RWPE2 (cell line): Measurements from ENCODE around the gene LIPT2.
"Not testable (repeated sequence)": the region's sequence is repeated elsewhere in the genome, so short reads cannot be mapped to it uniquely, and the experiment has no call there.

Experiments
- ATAC-seq: fragments of 200-7000 bp; cut with Tn5 transposase; 3 replicates; pipeline ENCODE4 v1.9.1; 2021; ENCODE audit warnings: low read depth
- DNase-seq: peaks from one replicate; pipeline ENCODE4 v3.0.0-alpha.2; 2020; ENCODE audit warnings: low spot score
- H3K27ac ChIP-seq: fragments of 450-650 bp; 2 replicates; pipeline ENCODE4 v1.5.1; 2017; ENCODE audit warnings: mild to moderate bottlenecking; ENCODE audit not compliant: poor library complexity, severe bottlenecking
- H3K27me3 ChIP-seq: fragments of 250-450 bp; sonication (Bioruptor Pico); 2 replicates; pipeline ENCODE4 v1.5.1; 2021; ENCODE audit warnings: mild to moderate bottlenecking, moderate library complexity; ENCODE audit not compliant: insufficient read depth, poor library complexity, severe bottlenecking
- H3K36me3 ChIP-seq: fragments of 250-450 bp; sonication (Bioruptor Pico); 2 replicates; pipeline ENCODE4 v1.5.1; 2020; ENCODE audit warnings: low read depth, mild to moderate bottlenecking, moderate library complexity
- H3K4me1 ChIP-seq: fragments of 250-450 bp; sonication (Bioruptor Pico); 2 replicates; pipeline ENCODE4 v1.5.1; 2021; ENCODE audit warnings: mild to moderate bottlenecking, moderate library complexity; ENCODE audit not compliant: insufficient read depth, poor library complexity, severe bottlenecking
- H3K4me3 ChIP-seq: fragments of 250-450 bp; sonication (Bioruptor Pico); 2 replicates; pipeline ENCODE4 v1.5.1; 2021; ENCODE audit warnings: mild to moderate bottlenecking, moderate library complexity; ENCODE audit not compliant: severe bottlenecking
- H3K9me3 ChIP-seq: fragments of 250-450 bp; sonication (Bioruptor Pico); 2 replicates; pipeline ENCODE4 v1.5.1; 2021; ENCODE audit warnings: mild to moderate bottlenecking, moderate library complexity; ENCODE audit not compliant: severe bottlenecking
- TF ChIP-seq, protein P1 (sequence below): fragments of 450-650 bp; IDR thresholded peaks from one replicate; pipeline ENCODE4 v1.5.1; 2017; ENCODE audit warnings: mild to moderate bottlenecking, moderate library complexity; ENCODE audit not compliant: poor library complexity, severe bottlenecking

The LIPT2 gene

DNA sequence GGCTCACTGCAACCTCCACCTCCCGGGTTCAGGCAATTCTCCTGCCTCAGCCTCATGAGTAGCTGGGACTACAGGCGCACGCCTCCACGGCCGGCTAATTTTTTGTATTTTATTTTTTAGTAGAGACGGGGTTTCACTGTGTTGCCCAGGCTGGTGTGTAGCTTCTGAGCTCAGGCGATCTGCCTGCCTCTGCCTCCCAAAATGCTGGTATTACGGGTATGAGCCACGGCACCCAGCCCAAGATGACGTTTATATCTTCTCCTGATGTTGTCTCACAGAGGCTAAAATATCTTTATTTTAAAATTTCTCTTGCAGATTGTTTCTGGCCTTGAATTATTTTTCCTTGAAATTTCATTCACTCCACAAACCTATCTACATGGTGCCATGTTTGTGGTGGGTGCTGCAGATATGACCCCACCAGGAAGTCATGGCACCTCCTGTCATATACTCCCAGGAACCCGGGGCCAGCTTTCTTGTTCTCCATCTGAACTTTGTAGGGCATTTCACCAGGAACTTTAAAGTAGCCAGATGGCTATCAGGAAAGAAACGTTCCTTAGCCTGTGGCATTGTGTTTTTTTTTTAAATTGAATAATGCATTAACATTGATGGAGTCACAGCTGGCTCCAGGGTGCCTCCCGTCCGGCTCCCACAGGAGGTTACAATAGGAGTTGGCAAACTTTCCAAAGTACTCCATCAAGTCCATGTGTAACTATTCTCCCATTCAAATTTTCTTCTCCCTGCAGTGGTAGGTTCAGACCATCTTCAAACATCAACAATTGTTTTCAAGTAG is 42.0 kb upstream of the LIPT2 start:
- DNase-seq (no peak), ATAC-seq (no peak)
- no peak overlapping the region for H3K4me3 ChIP-seq
- no peak overlapping the region for H3K27ac ChIP-seq
- peaks cover 9% of the 10 kb centered on the region for H3K4me1 ChIP-seq
- peaks cover 5% of the 10 kb centered on the region for H3K9me3 ChIP-seq
- H3K27me3 ChIP-seq, result no peaks in the 10 kb centered on the region
- TF ChIP-seq, protein P1, sequence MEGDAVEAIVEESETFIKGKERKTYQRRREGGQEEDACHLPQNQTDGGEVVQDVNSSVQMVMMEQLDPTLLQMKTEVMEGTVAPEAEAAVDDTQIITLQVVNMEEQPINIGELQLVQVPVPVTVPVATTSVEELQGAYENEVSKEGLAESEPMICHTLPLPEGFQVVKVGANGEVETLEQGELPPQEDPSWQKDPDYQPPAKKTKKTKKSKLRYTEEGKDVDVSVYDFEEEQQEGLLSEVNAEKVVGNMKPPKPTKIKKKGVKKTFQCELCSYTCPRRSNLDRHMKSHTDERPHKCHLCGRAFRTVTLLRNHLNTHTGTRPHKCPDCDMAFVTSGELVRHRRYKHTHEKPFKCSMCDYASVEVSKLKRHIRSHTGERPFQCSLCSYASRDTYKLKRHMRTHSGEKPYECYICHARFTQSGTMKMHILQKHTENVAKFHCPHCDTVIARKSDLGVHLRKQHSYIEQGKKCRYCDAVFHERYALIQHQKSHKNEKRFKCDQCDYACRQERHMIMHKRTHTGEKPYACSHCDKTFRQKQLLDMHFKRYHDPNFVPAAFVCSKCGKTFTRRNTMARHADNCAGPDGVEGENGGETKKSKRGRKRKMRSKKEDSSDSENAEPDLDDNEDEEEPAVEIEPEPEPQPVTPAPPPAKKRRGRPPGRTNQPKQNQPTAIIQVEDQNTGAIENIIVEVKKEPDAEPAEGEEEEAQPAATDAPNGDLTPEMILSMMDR, result no peak
- H3K36me3 ChIP-seq, result no peaks in the 10 kb centered on the region

DNA sequence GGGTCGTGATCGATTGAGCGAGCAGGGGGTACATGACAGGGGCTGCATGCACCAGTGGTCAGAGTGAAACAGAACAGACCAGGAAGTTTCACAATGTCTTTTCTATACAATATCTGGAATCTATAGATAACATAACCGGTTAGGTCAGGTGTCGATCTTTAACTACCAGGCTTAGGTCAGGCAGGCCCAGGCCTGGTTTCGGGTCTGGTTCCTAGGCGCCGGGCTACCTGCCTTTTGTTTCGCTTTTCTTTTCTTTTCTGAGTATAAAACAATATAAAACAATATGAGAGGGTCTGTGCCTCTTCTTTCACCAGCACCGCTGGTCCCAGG is 41.4 kb upstream of the LIPT2 start:
- not testable (repeated sequence) for H3K4me1 ChIP-seq, H3K27me3 ChIP-seq, ATAC-seq, H3K36me3 ChIP-seq, H3K9me3 ChIP-seq, DNase-seq, H3K4me3 ChIP-seq, H3K27ac ChIP-seq

DNA sequence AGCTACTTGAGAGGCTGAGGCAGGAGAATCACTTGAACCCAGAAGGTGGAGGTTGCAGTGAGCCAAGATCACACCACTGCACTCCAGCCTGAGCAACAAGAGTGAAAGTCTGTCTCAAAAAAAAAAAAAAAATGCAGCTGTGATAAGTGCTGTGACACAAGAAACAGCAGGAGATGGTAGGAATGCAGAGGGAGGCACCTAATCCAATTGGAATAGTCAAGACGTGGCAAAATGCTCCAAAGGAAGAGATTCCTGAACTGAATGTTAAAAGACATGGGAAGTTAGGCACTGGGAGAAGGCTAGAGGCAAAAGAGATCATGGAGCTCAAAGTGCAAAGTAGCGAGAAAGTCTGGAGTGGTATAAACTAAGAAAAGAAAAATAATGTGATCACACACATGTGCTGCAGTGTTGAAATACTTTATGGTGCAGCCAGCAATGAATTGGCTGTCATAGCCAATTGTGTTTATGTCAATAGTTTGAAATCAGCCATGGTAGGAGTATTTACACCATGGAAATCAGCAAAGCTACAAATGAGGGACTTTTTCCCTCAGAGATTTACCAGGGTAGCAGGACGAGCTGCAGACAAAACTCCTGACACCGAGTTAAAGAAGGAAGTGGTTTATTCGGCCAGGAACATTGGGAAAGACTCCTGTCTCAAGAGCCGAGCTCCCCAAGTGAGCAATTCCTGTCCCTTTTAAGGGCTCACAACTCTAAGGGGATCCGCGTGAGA is 40.9 kb upstream of the LIPT2 start:
- no peak for ATAC-seq
- Histone ChIP-seq H3K4me1 (peaks cover 9% of the 10 kb centered on the region), H3K9me3 (peaks cover 5% of the 10 kb centered on the region), H3K27me3 (no peaks in the 10 kb centered on the region), H3K4me3 (no peak overlapping the region), H3K36me3 (no peaks in the 10 kb centered on the region), H3K27ac (no peak overlapping the region)
- TF ChIP-seq, protein P1, result no peak
- DNase-seq, result no peak

DNA sequence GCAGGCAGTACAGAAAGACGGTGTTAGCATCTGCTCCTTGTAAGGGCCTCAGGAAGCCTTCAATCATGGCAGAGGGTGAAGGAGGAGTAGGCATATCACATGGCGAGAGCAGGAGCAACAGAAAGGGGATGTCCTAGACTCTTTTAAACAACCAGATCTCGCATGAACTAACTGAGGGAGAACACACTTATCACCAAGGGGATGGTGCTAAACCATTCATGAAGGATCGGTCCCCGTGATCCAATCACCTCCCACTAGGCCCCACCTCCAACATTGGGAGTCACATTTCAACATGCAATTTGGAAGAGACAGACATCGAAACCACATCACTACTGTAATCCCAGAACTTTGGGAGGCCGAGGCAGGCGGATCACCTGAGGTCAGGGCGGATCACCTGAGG is 39.9 kb upstream of the LIPT2 start:
- DNase-seq (no peak), ATAC-seq (no peak)
- TF ChIP-seq, protein P1, result no peak
- H3K27me3 ChIP-seq, result no peaks in the 10 kb centered on the region
- peaks cover 9% of the 10 kb centered on the region for H3K4me1 ChIP-seq
- no peak overlapping the region for H3K4me3 ChIP-seq
- H3K27ac ChIP-seq, result no peak overlapping the region
- H3K36me3 ChIP-seq, result no peaks in the 10 kb centered on the region
- peaks cover 5% of the 10 kb centered on the region for H3K9me3 ChIP-seq

DNA sequence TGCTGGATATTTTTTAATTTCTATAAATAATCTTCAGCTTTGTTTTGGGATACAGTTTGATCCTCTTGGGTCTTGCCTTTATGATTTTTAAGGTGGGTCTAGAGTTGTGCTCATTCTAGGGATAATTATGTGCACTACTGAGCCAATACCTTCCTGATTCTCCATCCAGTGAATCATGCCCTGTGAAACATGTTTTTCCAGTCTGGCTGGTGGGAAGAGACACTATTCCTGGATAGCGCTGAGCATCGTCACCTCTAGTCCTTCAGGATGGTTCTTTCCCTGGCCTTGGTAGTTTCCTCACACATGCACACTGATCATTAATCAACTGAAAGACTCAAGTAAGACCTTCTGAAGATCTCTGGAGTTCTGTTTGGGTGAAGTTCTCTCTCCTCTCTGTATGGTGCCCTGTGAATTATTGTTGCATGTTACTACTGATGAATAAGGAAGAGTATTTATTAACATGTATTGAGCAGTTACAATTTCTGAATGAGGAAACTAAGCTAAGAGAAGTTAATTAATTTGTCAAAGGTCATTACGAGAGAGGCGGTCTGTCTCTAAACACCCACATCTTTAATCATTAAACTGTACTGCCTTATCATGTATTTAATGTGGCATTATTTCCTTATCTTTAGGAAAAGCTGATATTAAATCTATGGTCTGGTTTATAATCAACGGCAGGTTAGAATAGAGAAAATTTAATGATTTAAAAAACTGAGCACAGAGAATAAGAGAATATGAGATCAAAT is 39.1 kb upstream of the LIPT2 start:
- peak; percentile 95 for ATAC-seq
- DNase-seq, result no peak
- Histone ChIP-seq H3K4me3 (no peak overlapping the region), H3K27ac (no peak overlapping the region), H3K4me1 (peaks cover 9% of the 10 kb centered on the region), H3K9me3 (peaks cover 4% of the 10 kb centered on the region), H3K36me3 (no peaks in the 10 kb centered on the region), H3K27me3 (no peaks in the 10 kb centered on the region)
- TF ChIP-seq, protein P1, result no peak
